ENCODE results near the gene TBC1D1.
A peak's percentile ranks its signal among the peaks of the same experiment; 100 is the strongest.
"Not testable (repeated sequence)": the region's sequence is repeated elsewhere in the genome, so short reads cannot be mapped to it uniquely, and the experiment has no call there.

Gene TBC1D1

DNA sequence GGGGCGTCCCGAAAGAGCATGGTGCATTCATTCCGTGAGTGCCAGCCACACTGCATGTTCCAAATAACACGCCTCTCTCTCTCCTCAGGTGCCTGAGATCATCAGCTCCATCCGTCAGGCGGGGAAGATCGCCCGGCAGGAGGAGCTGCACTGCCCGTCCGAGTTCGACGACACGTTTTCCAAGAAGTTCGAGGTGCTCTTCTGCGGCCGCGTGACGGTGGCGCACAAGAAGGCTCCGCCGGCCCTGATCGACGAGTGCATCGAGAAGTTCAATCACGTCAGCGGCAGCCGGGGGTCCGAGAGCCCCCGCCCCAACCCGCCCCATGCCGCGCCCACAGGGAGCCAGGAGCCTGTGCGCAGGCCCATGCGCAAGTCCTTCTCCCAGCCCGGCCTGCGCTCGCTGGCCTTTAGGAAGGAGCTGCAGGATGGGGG is 123.6 kb downstream of the TBC1D1 start:
- DNase-seq (ENCODE audit: low spot score) = no peak

GRCh38 chr4:38015886-38016515 is 125.1 kb downstream of the TBC1D1 start:
- DNase-seq (ENCODE audit: low spot score) = no peak

- no peak for DNase-seq (ENCODE audit: low spot score)
Measured at GRCh38 chr4:38016698-38017097, 125.8 kb downstream of the TBC1D1 start.

DNA sequence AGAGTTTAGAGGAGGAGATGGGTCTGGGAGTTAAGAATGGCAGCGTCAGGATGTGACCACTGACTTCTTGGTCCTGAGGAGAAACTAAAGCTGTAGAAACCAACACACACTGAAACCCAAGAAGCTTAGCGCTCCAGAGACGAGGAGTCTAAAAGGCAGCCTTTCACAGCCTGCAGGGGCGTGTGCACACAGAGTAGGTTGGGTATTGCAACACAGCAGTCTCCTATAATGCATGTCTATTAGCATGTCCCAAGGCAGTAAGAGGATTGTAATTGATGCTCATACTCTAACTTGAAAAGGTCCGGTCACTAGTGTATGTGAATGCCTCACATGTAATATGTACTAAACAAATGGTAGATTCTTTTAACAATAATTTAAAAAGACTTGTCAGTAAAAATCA is 126.7 kb downstream of the TBC1D1 start:
- no peak for DNase-seq (ENCODE audit: low spot score)

GRCh38 chr4:38020386-38020785 is 129.5 kb downstream of the TBC1D1 start:
- no peak for DNase-seq (ENCODE audit: low spot score)

DNA sequence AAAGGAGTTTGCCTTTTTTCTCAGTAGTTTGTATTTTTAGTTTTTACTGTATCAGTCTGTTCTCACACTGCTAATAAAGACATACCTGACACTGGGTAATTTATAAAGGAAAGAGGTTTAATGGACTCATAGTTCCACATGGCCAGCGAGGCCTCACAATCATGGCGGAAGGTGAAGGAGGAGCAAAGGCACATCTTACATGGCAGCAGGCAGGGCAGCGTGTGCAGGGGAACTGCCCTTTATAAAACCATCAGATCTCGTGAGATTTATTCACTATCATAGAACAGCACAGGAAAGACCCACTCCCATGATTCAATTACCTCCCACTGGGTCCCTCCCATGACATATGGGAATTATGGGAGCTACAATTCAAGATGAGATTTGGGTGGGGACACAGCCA is 130.1 kb downstream of the TBC1D1 start:
- not testable (repeated sequence) for DNase-seq (ENCODE audit: low spot score)

DNA sequence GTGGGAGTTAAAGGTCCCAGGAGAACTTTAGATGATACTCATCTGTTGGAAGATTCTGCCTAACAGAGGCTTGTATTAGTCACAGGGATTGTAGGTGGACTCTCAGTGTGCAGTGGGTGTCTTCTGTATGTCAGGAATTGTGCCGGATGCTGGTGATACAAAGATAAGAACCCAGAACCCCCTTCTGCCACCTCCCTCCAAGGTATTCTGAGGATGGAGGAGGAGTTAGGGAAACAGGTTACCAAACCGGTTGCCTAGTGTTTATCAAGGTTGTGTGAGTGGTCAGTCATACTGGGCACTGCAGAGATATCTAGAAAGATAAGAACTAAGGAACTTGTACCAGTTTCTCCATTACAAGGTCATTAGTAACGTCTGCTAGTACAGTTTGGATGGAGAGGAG is 130.9 kb downstream of the TBC1D1 start:
- no peak for DNase-seq (ENCODE audit: low spot score)

DNA sequence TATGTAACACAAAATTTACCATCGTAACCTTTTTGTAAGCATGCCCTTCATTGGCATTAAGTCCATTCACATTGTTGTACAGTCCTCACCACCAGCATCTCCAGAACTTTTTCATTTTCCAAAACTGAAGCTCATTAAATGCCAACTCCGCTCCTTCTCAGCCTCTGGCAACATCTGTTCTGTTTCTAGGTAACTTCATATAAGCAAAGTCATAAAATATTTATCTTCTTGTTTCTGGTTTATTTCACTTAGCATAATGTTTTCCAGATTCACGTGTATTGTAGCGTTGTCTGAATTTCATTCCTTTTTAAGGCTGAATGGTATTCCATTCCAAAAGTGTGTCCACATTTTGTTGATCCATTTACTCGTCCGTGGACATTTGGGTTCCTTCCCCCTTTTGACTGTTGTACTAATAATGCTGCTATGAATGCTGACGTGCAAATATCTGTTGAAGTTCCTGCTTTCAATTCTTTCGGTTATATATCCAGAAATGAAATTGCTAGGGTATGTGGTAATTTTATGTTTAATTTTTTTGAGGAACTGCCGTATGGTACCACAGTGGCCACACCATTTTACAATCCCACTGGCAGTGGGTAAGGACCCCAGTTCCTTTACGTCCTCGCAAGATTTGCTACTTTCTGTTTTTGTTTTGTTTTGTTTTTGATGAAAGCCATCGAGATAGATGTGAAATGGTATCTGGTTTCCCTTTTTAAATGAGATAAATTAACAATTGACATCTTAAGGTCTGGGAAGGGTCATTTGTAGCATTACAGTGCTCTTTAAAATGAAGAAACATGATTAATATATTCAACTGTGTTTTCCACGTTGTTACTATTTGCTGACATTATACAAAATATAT is 132.7 kb downstream of the TBC1D1 start:
- DNase-seq (ENCODE audit: low spot score) = no peak

DNA sequence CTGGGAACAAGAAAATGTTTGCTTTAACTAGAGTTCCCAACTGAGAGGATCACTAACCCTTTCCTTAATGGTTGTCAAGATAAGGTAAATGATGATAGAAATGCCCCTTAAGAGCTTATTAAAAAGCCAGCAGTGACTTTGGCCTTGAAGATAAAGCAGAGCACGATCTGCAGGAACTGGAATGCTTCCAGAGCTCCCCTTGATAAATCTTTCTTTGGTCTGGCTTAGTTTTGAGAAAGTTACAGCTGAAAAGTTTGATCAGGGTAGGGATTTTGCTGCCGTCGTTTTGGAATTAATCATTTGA is 133.3 kb downstream of the TBC1D1 start:
- DNase-seq (ENCODE audit: low spot score) = no peak

DNA sequence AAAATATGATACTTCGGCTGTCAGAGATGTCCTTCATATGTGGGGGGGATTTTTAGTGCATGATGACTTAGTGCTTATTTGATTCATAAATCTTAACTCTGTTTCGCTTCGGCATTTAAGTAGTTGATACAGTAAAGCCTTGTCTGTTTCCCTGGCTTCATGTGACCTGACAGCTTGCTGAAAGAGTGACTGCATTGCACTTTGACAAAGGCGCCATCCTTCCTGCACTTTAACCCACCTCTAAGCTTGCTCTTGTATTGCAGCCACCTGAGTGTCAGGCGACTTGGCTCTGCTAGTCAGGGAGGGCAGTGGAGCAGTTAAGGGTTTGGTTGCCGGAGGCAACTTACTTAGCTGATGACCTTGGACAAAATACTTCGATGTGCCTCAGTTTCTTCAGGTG is 134.8 kb downstream of the TBC1D1 start:
- DNase-seq (ENCODE audit: low spot score) = no peak

DNA sequence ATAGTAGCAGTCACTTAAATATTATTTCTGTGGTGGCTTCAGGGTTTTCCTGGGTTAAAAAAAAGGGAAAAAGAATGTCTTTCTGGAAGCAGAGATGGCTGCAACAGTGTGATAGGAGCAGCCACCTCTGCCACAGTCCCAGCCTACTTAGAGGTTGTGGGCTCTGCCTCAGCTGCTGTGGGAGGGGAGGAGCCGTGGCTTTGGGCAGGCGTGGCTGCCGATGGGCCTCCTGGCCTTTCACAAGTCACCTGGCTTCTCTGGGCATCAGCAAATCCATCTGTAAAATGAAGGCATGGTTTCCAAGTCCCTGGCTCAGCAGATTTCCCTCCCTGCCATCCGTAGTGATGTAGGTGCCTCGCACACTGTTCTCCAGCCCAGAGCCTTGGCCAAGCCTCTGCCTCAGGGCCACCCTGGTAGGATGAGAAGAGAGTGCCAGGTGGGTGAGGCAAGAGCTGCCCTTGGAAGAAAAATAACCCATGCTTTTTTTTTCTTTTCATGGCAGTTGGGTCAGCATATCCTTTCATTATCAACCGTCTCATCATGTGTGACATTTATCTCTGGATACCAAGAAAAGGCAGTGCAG is 135.4 kb downstream of the TBC1D1 start:
- no peak for DNase-seq (ENCODE audit: low spot score)

DNA sequence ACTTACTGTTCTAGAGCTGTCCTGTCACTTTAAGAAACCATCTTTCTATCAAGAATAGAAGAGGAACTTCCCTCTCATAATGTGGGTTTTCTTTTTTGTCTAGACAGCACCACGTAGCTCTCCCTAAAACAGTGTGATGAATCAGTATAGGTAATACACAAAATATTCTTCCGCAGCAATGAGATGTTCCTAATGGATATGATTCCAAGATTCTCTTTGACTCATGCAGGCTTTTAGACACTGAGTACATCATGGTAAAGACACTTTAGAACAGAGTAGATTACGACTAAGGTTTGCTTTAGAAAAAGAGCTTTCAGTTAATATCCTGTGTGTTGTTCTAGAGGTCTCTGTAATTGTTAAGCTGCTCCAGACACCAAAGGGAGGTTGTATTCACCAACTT is 139.1 kb downstream of the TBC1D1 start:
- DNase-seq (ENCODE audit: low spot score) = no peak

GRCh38 chr4:38034986-38035882 is 144.3 kb downstream of the TBC1D1 start:
- DNase-seq (ENCODE audit: low spot score) = peak; percentile 34

GRCh38 chr4:38036548-38036947 is 145.7 kb downstream of the TBC1D1 start:
- no peak for DNase-seq (ENCODE audit: low spot score)

DNA sequence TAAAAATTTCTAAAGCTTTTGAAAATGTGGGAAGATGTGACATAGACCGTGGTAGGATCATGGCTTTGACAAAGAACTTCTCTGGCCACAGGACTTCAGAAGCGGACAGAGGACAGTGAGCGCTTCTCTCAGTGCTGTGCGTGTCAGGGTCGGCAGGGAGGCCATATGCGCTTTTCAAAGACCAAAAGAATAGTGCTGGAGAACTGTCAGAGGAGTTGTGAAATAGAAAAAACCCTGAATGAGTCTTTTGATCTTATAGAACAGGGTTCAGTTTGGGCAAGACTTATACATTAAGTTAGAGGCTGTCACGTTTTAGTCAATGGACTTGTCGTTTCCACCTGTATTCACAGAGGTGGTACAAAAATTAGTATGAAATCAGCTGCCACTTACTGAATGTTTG is 146.7 kb downstream of the TBC1D1 start:
- DNase-seq (ENCODE audit: low spot score) = no peak

- no peak for DNase-seq (ENCODE audit: low spot score)
Measured at GRCh38 chr4:38040619-38041018, 149.7 kb downstream of the TBC1D1 start.

DNA sequence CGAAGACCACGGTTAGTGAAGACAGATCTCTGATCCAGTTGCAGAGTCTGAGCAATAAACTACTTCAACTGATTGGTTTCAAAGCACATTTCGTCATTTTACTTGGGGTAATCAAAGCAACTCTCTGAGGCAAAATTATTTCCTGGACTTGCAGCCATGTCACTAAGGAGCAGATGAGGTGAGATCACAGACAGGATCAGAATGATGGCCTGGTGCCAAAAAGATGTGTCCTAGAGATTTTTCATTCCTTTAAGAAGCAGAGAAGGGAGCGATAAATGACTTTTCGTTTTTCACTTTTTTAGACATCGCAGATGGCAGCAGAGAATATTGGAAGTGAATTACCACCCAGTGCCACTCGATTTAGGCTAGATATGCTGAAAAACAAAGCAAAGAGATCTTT is 153.2 kb downstream of the TBC1D1 start:
- no peak for DNase-seq (ENCODE audit: low spot score)

GRCh38 chr4:38045289-38045988 is 154.6 kb downstream of the TBC1D1 start:
- no peak for DNase-seq (ENCODE audit: low spot score)

DNA sequence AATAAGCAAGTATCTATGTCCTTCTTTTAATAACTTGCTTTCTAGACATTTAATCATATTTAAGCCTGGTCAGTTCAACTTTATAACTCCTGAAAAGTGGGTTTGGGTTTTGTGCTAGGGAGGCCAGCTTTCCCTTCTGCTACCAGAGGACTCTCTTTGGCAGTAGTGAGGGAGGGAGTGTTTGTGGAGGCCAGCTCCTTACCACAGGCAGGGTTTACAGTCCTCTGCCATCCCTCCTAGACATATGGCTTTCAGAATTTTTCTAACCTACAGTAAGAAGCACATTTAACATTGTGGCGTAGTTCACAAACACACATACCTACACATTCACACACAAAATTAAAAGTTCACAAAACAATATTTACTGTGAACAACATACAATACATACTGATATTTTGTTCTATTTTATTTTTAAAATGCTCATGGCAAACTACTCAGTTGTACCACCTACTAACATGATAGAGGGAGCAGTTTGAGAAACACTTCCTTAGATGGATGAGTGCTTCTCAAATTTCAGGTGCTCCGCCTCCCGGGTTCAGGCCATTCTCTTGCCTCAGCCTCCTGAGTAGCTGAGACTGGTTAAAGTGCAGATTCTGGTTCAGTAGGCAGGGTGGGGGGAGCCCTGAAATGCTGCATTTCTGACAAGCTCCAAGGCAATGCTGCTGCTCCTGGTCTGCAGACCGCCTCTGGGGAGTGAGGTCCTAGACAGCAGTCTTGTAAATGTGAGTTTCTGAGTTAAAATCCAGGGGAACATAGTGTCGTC is 156.0 kb downstream of the TBC1D1 start:
- DNase-seq (ENCODE audit: low spot score) = no peak

GRCh38 chr4:38049545-38050170 is 158.8 kb downstream of the TBC1D1 start:
- DNase-seq (ENCODE audit: low spot score) = no peak

Data from putamen (tissue), 1 donor.